Bronchial epithelial cell (primary cell): ENCODE measurements around the gene COPZ2. TPM values are rescaled to one million over a fixed set of nuclear protein-coding genes. Genes with fewer than 3 reads are reported as not detected.
A peak's percentile ranks its signal among the peaks of the same experiment; 100 is the strongest.
"Not testable (repeated sequence)": the region's sequence is repeated elsewhere in the genome, so short reads cannot be mapped to it uniquely, and the experiment has no call there.

Experiments used
- DNase-seq: peaks from one replicate; pipeline ENCODE4 v3.0.0-alpha.2; 2010; ENCODE audit warnings: low read depth
- FAIRE-seq: peaks from 2 replicates; lab custom pipeline; 2011; peaks lifted over from hg19 to GRCh38; lab: Jason Lieb, UNC
- H3K27me3 ChIP-seq: 2 replicates; pipeline ENCODE4 v1.5.1; 2011; ENCODE audit warnings: low read length; ENCODE audit not compliant: control insufficient read depth, insufficient read depth
- H3K36me3 ChIP-seq: 2 replicates; pipeline ENCODE4 v1.5.1; 2011; ENCODE audit warnings: low read length; ENCODE audit not compliant: control insufficient read depth, insufficient read depth
- H3K4me3 ChIP-seq: 2 replicates; pipeline ENCODE4 v1.5.1; 2011; ENCODE audit warnings: mild to moderate bottlenecking, low read depth, low read length, control low read depth
- CTCF ChIP-seq: IDR thresholded peaks from 2 replicates; pipeline ENCODE4 v1.5.1; 2011; ENCODE audit warnings: mild to moderate bottlenecking, moderate library complexity, low read length, control low read depth, inconsistent platforms; ENCODE audit not compliant: insufficient read depth, severe bottlenecking
- total RNA-seq: library from RNA; depleted of rRNA; stranded (reverse); fragments of >200 nt; gene quantifications from 2 replicates; pipeline ENCODE4 v1.2.1, GENCODE V29; 2014

Gene COPZ2
- total RNA-seq, 1 donor from 2014 or later, result 8.2 TPM

- no peak overlapping the region for H3K4me3 ChIP-seq
- FAIRE-seq (no peak), DNase-seq (no peak)
- TF ChIP-seq CTCF, result no peak
- H3K36me3 ChIP-seq, result no peaks in the 10 kb centered on the region
- H3K27me3 ChIP-seq, result no peaks in the 10 kb centered on the region
Measured at GRCh38 chr17:48021934-48022333, 15.7 kb downstream of the COPZ2 start.

GRCh38 chr17:48017817-48018158 lies 19.8 kb downstream of the COPZ2 start:
- DNase-seq, H3K4me3 ChIP-seq, FAIRE-seq, H3K36me3 ChIP-seq, H3K27me3 ChIP-seq: not testable (repeated sequence)

- no peak for TF ChIP-seq CTCF
- DNase-seq (peak; percentile 27), FAIRE-seq (no peak)
- Histone ChIP-seq H3K27me3 (peaks cover 12% of the 10 kb centered on the region), H3K36me3 (no peaks in the 10 kb centered on the region), H3K4me3 (no peak overlapping the region)
Measured at GRCh38 chr17:48016112-48016511, 21.5 kb downstream of the COPZ2 start.

- no peak for FAIRE-seq
- peaks cover 12% of the 10 kb centered on the region for H3K27me3 ChIP-seq
Measured at GRCh38 chr17:48014595-48015111, 22.9 kb downstream of the COPZ2 start.

GRCh38 chr17:48013876-48014594 lies 23.6 kb downstream of the COPZ2 start:
- H3K4me3 ChIP-seq, result no peak overlapping the region
- TF ChIP-seq CTCF, result no peak
- H3K27me3 ChIP-seq, result peaks cover 12% of the 10 kb centered on the region
- DNase-seq, result no peak
- H3K36me3 ChIP-seq, result no peaks in the 10 kb centered on the region
- no peak for FAIRE-seq

More at GRCh38 chr17:48014595-48015111, 22.9 kb downstream of the COPZ2 start:
- DNase-seq, result no peak
- no peak for TF ChIP-seq CTCF
- H3K36me3 ChIP-seq, result no peaks in the 10 kb centered on the region
- H3K4me3 ChIP-seq, result no peak overlapping the region

- Histone ChIP-seq H3K27me3 (peaks cover 12% of the 10 kb centered on the region), H3K4me3 (no peak overlapping the region), H3K36me3 (no peaks in the 10 kb centered on the region)
- DNase-seq (no peak), FAIRE-seq (no peak)
- no peak for TF ChIP-seq CTCF
Measured at GRCh38 chr17:48012654-48013053, 24.9 kb downstream of the COPZ2 start.
